Effector memory CD8-positive, alpha-beta T cell (primary cell): ENCODE results near the gene ATP8B3.

ENCODE experiments used
- ATAC-seq: fragments of 150-1000 bp; cut with Tn5 transposase; replicated peaks from 2 replicates; pipeline ENCODE4 v1.10.0; 2021; ENCODE audit warnings: mild to moderate bottlenecking, moderate library complexity
- DNase-seq, 3 experiments: peaks; one replicate each; pipeline ENCODE4 v3.0.0; 2021
- H3K27ac Mint-ChIP-seq, 2 donors: one replicate each; pipeline ENCODE4 v1.8.0; 2022; ENCODE audit warnings: mild to moderate bottlenecking in 2 of 2, mixed read lengths in 2 of 2, moderate library complexity in 2 of 2
- H3K27me3 Mint-ChIP-seq, 2 donors: one replicate each; pipeline ENCODE4 v1.8.0; 2022; ENCODE audit warnings: mixed read lengths in 2 of 2
- H3K36me3 Mint-ChIP-seq: one replicate; pipeline ENCODE4 v1.8.0; 2022; ENCODE audit warnings: mild to moderate bottlenecking, moderate library complexity, mixed read lengths; ENCODE audit not compliant: insufficient read depth
- H3K4me1 Mint-ChIP-seq, 2 donors: one replicate each; pipeline ENCODE4 v1.8.0; 2022; ENCODE audit warnings: low read depth in 2 of 2, mixed read lengths in 2 of 2
- H3K4me3 Mint-ChIP-seq, 2 donors: one replicate each; pipeline ENCODE4 v1.8.0; 2022; ENCODE audit warnings: mild to moderate bottlenecking in 2 of 2, mixed read lengths in 2 of 2, moderate library complexity in 2 of 2
- H3K9me3 Mint-ChIP-seq, 2 donors: one replicate each; pipeline ENCODE4 v1.8.0; 2022; ENCODE audit warnings: mixed read lengths in 2 of 2

ATP8B3 gene

DNA sequence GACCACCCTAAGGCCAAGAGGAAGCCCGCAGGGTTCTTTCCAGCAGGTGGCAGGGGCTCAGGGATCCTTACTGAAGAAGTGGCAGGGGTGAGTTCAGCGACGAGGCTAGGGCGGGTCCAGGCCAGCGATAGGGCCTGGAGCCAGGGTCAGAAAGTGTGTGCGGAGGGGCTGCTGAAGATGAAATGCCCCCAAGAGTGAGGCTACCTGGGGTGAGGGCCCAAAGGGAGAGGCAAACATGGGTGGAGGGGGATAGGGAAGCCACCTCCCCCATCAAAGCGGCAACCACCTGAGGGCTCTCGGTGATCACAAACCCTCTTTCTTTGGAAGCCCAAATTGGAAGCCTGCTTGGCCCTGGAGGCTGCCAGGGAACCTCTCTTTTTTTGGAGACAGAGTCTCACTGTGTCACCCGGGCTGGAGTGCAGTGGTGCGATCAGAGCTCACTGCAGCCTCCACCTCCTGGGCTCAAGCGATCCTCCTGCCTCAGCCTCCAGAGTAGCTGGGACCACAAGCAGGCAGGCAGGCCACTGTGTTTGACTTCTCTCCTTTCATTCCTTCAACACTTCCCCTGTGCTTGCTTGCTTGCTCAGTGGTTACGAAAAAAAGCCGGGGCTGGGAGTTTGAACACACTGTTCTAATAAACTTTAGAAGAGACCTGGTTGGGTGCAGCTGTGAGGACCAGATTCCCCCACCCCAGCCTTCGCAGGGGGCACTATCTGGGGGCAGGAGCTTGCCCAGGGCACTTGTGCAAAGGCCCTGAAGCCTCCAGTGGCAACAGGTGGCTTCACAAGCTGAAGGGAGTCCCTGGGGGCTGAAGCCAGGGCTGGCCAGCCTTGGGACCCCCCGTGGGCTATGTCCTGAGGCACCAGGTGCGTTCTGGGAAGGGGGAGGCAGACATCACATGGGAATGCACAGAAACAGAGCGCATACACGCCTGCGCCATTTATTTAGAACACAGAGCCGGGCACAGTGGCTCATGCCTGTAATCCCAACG lies 1.4 kb upstream of the ATP8B3 start:
- ATAC-seq (no peak), DNase-seq (no peak)
- H3K4me3 Mint-ChIP-seq: peak overlapping the region; percentile 91
- no peaks in the 10 kb centered on the region for H3K27me3 Mint-ChIP-seq
- no peaks in the 10 kb centered on the region for H3K9me3 Mint-ChIP-seq
- H3K4me1 Mint-ChIP-seq: peaks cover 14 to 17% of the 10 kb centered on the region in 2 donors
- peak overlapping the region; percentile 90 to 93 for H3K27ac Mint-ChIP-seq
- peaks cover 41% of the 10 kb centered on the region for H3K36me3 Mint-ChIP-seq

DNA sequence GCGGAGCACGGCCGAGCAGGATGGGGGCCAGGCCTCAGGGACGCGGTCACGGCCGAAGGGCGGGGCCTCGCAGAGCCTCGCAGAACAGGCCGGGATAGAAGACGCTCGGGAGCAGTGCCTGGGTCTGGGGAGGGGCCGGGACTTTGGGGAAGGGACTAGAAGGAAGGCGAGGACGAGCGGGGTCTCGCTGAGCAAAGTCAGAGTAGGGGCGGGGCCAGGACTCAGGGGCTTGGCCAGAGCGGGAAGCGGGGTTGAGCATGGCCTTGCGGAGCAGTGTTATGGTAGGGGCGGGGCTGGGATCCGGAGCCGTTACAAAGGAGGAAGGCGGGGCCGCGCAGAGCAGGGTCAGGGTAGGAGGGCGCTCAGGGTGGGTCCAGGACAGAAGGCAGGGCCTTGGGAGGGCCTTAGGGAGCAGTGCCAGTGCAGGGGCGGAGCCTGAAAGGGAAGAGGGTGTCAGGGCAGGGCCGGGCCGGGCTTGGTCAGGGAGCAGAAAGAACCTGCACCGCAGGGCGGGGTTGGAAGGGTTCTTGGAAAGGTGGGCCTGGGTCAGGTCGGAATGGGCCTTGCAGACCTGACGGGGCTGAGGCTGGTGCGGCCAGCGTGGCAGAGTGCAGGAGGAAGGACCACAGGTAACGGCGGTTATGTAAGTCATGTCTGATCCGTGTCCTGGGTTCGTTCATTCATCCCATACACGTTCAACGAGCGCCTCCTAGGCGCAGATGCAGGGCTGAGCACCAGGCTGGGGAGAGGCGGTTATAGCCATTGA lies 533 bp upstream of the ATP8B3 start:
- peak overlapping the region; percentile 91 for H3K4me3 Mint-ChIP-seq
- H3K36me3 Mint-ChIP-seq: peaks cover 41% of the 10 kb centered on the region
- H3K9me3 Mint-ChIP-seq: no peaks in the 10 kb centered on the region
- peaks cover 14 to 17% of the 10 kb centered on the region in 2 donors for H3K4me1 Mint-ChIP-seq
- no peaks in the 10 kb centered on the region for H3K27me3 Mint-ChIP-seq
- peak overlapping the region; percentile 90 to 93 for H3K27ac Mint-ChIP-seq
- peak; percentile 73 to 82 (median 76) for DNase-seq
- peak; percentile 75 for ATAC-seq

DNA sequence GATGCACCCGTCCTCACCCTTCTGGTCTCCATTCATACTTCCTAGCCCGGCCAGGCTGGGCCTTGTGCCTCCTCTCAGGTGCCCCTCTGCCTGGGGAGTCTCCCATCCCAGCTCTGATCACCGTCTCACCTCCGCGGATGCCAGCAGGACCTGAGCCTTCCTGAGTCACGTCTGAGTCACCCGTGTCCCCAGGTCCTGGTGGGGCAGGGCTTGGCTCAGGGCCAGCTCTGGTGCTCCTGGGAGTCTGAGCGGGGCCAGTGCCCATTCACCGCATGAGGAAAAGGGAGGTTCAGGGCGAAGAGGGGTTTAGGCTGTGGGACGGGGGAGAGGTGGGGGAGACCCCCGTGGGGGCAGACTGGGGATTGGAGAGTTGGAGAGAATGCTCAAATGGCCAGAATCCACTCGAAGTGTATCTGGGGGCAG lies 593 bp downstream of the ATP8B3 start:
- no peak overlapping the region for H3K27ac Mint-ChIP-seq
- peak overlapping the region; percentile 91 for H3K4me3 Mint-ChIP-seq

DNA sequence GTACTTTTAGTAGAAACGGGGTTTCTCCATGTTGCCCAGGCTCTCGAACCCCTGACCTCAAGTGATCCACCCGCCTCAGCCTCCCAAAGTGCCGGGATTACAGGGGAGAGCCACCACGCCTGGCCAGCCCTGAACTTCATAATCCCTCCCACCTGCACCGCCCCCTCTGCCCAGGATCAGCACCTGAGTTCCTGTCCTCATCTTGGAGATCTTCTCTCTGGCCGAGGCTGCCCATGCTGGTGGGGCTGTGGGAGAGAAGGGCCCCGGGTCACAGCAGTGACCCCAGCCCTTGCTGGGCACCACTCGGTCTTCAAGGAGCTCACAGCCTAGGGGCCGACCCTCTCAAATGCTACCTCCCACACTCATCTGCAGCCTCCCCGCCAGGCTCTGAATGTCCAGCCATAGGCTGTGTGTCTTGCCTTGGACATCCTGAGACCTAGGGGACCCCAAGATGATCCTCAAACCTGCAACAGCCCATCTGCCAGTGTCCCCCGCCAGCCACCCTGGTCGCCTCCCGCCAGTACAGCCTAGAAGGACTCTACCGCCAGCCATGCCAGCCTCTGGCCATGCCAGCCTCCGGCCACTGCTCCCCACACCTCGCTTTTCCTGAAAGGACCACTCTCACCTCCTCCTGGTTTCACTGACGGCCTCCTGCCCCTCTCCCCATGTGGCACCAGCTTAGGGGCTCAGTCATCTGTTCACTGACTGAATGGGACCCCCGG lies 1.5 kb downstream of the ATP8B3 start:
- Mint-ChIP-seq H3K9me3 (no peaks in the 10 kb centered on the region), H3K36me3 (peaks cover 26% of the 10 kb centered on the region), H3K27me3 (no peaks in the 10 kb centered on the region), H3K4me1 (peaks cover 14 to 17% of the 10 kb centered on the region in 2 donors), H3K4me3 (peak overlapping the region in 1 of 2 donors; percentile 91), H3K27ac (no peak overlapping the region)
- ATAC-seq (no peak), DNase-seq (no peak)

More for the DNA sequence above, 593 bp downstream of the ATP8B3 start:
- H3K4me1 Mint-ChIP-seq: peaks cover 14 to 17% of the 10 kb centered on the region in 2 donors
- H3K36me3 Mint-ChIP-seq: peaks cover 33% of the 10 kb centered on the region
- DNase-seq (peak in 2 of 3 experiments; percentile 17 to 23), ATAC-seq (no peak)
- no peaks in the 10 kb centered on the region for H3K9me3 Mint-ChIP-seq
- no peaks in the 10 kb centered on the region for H3K27me3 Mint-ChIP-seq

DNA sequence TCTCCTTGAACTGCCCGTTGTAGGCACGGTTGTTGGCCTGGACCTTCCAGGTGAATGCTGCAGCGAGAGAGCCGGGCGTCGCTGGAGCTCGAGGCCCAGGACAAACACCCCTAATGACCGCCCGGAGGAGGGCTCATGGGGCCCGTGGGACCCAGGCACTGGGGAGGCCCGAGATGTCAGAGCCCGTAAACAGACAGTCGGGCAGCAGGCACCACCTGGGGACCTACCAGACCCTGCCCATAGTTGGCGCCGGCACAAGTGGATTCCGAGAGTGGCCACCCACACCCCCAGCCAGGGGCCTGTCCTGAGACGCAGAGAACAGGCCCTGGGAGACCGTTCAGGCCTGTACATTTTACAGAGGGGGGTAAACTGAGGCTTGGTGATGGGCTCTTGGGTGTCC lies 2.4 kb downstream of the ATP8B3 start:
- Mint-ChIP-seq H3K36me3 (peaks cover 22% of the 10 kb centered on the region), H3K4me3 (no peak overlapping the region), H3K27ac (peak overlapping the region in 1 of 2 donors; percentile 56), H3K9me3 (no peaks in the 10 kb centered on the region), H3K27me3 (no peaks in the 10 kb centered on the region), H3K4me1 (peaks cover 14 to 17% of the 10 kb centered on the region in 2 donors)
- DNase-seq (no peak), ATAC-seq (no peak)

DNA sequence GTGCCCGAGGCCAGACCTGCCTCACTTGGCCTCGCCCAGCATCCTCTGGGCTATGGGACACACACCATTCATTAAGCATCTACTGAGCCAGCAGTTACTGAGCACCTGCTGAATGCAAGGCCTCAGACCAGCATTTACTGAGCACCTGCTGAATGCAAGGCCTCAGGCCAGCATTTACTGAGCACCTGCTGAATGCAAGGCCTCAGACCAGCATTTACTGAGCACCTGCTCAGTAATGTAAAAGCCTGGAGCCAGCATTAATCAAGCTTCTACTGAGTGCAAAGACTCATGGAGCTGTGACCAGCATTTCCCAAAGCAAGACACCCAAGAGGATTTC lies 3.7 kb downstream of the ATP8B3 start:
- DNase-seq: no peak
- Mint-ChIP-seq H3K4me1 (peaks cover 10 to 17% of the 10 kb centered on the region in 2 donors), H3K9me3 (no peaks in the 10 kb centered on the region), H3K4me3 (no peak overlapping the region), H3K36me3 (peaks cover 16% of the 10 kb centered on the region), H3K27ac (no peak overlapping the region), H3K27me3 (no peaks in the 10 kb centered on the region)
- no peak for ATAC-seq

DNA sequence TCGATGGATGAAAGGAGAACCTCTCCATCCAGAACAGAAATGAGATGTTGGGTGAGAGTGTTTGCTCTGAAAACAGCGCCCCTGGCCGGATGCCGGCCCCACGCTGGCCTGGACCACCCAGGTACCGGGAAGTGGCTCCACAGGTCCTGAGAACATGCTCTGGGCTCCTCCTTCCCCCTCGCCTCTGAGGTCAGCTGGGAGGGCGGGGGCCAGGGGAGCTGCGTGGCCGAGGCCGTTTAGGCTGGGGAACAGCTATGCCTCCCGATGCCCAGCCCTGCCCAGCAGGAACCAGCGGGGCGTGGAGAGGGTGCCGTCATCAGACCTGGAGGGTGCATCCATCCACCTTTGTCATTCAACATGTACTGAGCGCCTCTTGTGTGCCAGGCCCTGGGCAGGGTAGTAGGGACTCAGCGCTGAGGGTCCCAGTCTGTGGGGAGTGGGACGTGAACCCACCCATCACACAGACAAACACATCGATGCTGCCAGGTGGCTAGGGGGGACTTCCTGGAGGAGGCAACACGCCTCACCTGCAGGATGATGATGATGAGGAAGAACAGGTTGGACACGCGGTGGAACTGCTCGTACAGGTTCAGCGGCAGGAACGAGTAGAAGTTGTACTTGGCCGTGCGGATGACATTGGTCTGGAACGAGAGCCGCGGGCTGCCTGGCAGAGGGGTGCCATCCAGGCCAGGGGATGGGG lies 4.2 kb downstream of the ATP8B3 start:
- H3K36me3 Mint-ChIP-seq: peaks cover 14% of the 10 kb centered on the region
- no peaks in the 10 kb centered on the region for H3K9me3 Mint-ChIP-seq
- H3K4me1 Mint-ChIP-seq: peaks cover 5 to 13% of the 10 kb centered on the region in 2 donors
- ATAC-seq (no peak), DNase-seq (no peak)
- peak overlapping the region in 1 of 2 donors; percentile 32 for H3K27ac Mint-ChIP-seq
- H3K27me3 Mint-ChIP-seq: no peaks in the 10 kb centered on the region
- H3K4me3 Mint-ChIP-seq: peak overlapping the region in 1 of 2 donors; percentile 23

DNA sequence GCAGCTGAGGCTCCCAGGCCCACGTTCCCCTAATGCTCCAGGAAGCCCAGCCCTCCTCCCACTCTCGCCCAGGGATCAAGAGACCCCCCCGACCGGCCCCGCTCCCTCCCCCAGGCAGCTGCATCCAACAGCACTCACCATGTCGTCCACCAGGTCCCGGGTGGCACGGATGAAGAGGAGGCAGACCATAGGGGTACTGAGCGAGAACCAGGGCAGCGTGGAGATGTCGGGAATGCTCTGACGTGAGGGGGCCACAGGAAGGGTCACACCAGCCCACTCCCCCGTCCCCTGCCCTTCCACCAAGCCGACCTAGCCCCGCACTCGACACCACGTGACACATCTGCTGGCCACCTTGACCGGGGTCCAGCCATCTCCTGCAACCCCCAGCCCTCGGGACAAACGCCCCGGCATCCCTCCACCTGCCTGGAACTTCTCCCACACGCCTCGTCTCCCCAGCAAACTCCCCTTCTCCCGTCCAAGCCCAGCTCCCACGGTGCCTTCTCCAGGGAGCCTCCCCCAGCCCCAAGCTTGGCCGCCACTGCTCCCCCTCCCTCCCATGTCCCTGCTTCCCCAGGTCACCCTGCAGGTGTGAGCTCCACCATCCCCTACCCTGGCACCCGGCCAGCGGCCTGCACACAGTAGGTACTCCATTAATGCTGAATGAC lies 4.9 kb downstream of the ATP8B3 start:
- ATAC-seq (no peak), DNase-seq (no peak)
- H3K4me1 Mint-ChIP-seq: peaks cover 0 to 7% of the 10 kb centered on the region in 2 donors
- no peak overlapping the region for H3K4me3 Mint-ChIP-seq
- H3K9me3 Mint-ChIP-seq: no peaks in the 10 kb centered on the region
- H3K36me3 Mint-ChIP-seq: peaks cover 9% of the 10 kb centered on the region
- no peaks in the 10 kb centered on the region for H3K27me3 Mint-ChIP-seq
- H3K27ac Mint-ChIP-seq: peak overlapping the region in 1 of 2 donors; percentile 32

DNA sequence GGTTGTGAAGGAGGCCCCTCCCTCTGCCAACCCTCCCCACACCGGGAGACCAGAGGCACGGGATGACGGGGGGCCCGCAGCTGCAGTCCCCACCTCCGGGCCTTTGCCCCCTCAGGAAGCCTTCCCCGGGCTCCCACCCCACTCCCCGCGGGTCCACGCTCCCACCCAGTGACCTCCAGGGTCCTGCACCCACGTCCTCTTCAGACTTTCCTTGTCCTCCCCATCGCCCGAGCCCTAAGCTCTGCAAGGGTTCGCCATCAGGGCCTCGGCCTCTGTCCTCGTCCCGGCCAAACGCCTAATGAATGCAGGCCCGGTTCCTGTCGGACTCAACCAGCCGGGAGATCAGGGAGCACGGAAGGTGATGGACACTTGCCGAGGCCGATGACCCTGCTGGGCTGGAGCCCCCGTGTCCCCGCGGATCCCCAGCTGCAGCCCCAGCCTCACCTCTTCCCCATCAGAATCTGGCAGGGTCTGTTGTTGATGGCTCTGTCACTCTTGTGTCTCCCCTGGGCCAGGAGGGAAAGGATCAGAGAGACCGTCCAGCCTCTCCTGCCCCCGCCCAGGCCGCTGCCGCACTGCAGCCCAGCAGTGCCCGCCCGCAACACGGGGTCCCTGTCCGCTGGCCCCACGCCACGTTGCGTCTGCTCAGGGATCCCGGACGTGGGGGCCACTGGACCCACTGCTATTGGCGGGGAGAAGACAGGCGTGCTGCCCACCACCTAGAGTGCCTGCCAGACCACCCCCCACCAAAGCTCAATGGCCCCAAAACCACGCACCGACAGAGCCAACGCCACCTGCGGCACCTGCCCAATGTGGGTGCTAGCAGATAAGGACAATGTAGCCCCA lies 5.7 kb downstream of the ATP8B3 start:
- H3K9me3 Mint-ChIP-seq: no peaks in the 10 kb centered on the region
- H3K36me3 Mint-ChIP-seq: peaks cover 9% of the 10 kb centered on the region
- H3K4me1 Mint-ChIP-seq: peaks cover 0 to 6% of the 10 kb centered on the region in 2 donors
- ATAC-seq (no peak), DNase-seq (no peak)
- no peak overlapping the region for H3K4me3 Mint-ChIP-seq
- H3K27ac Mint-ChIP-seq: no peak overlapping the region
- H3K27me3 Mint-ChIP-seq: no peaks in the 10 kb centered on the region

DNA sequence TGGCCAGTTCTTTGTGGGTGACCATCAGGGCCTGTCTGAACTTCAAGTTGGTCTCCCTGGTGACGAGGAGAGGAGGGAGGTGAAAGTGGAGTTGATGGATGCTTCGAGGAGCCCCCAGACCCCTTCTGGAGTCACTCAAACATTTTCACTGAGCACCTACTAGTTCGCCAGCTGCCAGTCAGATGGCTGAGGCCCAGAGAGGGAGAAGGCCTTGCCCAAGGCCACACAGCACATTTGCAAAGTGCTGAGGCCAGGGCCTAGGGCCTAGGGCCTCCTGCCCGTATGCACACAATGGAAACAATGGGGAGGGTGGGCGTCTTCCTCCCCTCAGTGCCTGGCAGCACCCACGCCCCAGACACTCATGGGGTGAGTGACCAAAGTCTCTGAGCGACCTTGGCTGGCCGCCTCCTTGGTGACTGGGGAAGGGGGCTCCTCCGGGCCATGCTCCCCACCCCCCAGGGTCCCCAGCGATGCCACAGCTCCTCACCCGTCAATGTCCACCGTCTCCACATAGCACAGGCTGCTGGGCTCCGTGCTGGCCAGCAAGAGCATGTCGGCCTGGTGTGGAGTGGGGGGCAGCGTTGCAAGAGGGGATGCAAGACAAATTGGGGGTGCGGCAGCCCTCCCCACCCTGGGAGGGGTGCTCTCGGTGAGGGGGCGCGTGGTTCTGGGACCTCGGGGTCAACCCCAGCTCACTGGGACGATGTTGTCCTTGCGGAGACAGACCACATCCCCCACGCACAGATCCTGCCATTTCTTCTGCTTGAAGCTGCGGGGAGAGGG lies 6.5 kb downstream of the ATP8B3 start:
- peaks cover 0 to 1% of the 10 kb centered on the region in 2 donors for H3K4me1 Mint-ChIP-seq
- DNase-seq (no peak), ATAC-seq (no peak)
- H3K27ac Mint-ChIP-seq: no peak overlapping the region
- peaks cover 9% of the 10 kb centered on the region for H3K36me3 Mint-ChIP-seq
- no peaks in the 10 kb centered on the region for H3K27me3 Mint-ChIP-seq
- H3K4me3 Mint-ChIP-seq: no peak overlapping the region
- no peaks in the 10 kb centered on the region for H3K9me3 Mint-ChIP-seq

DNA sequence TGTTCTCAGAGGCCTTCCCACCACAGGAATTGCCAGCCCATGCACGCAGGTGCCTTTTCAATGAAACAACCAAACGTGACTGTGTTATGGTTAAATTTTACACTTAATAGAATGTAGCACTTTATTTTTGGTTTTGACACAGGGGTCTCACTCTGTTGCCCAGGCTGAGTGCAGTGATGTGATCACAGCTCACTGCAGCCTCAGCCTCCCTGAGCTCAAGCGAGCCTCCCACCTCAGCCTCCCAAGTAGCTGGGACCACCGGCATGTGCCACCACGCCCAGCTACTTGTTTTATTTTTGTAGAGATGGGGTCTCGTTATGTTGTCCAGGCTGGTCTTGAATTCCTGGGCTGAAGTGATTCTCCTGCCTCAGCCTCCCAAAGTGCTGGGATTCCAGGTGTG lies 7.2 kb downstream of the ATP8B3 start:
- Mint-ChIP-seq H3K4me3 (no peak overlapping the region), H3K27me3 (no peaks in the 10 kb centered on the region), H3K27ac (no peak overlapping the region), H3K4me1 (no peaks in the 10 kb centered on the region), H3K9me3 (no peaks in the 10 kb centered on the region), H3K36me3 (peaks cover 7% of the 10 kb centered on the region)
- DNase-seq (no peak), ATAC-seq (no peak)
